H9 (cell line): Measurements from ENCODE around the gene LASP1. TPM values are rescaled to one million over a fixed set of nuclear protein-coding genes. Genes with fewer than 3 reads are reported as not detected.

Source experiments
- DNase-seq: peaks from one replicate; pipeline ENCODE4 v3.0.0-alpha.2; 2017
- H2AFZ ChIP-seq: one replicate; pipeline ENCODE4 v1.6.1; 2013; ENCODE audit warnings: mild to moderate bottlenecking, low read length, control low read depth, moderate library complexity
- H2AK5ac ChIP-seq: 2 replicates; pipeline ENCODE4 v1.6.1; 2013; ENCODE audit warnings: low read length, control low read depth, mixed read lengths; ENCODE audit not compliant: insufficient read length
- H2BK120ac ChIP-seq: one replicate; pipeline ENCODE4 v1.6.1; 2013; ENCODE audit warnings: low read depth, mild to moderate bottlenecking, low read length, control low read depth, inconsistent platforms; ENCODE audit not compliant: poor library complexity, severe bottlenecking
- H2BK12ac ChIP-seq: 2 replicates; pipeline ENCODE4 v1.6.1; 2013; ENCODE audit warnings: low read length, control low read depth, mixed read lengths, low read depth; ENCODE audit not compliant: insufficient read length
- H2BK15ac ChIP-seq: 2 replicates; pipeline ENCODE4 v1.6.1; 2013; ENCODE audit warnings: low read depth, low read length, control low read depth
- H2BK20ac ChIP-seq: one replicate; pipeline ENCODE4 v1.6.1; 2013; ENCODE audit warnings: low read depth, mild to moderate bottlenecking, low read length, control low read depth, inconsistent platforms; ENCODE audit not compliant: poor library complexity, severe bottlenecking
- H2BK5ac ChIP-seq: 2 replicates; pipeline ENCODE4 v1.6.1; 2013; ENCODE audit warnings: low read length, control low read depth, mixed read lengths; ENCODE audit not compliant: insufficient read length
- H3K14ac ChIP-seq: 2 replicates; pipeline ENCODE4 v1.6.1; 2013; ENCODE audit warnings: low read length, control low read depth; ENCODE audit not compliant: insufficient read depth
- H3K18ac ChIP-seq: 2 replicates; pipeline ENCODE4 v1.6.1; 2013; ENCODE audit warnings: low read depth, mild to moderate bottlenecking, mixed read lengths, low read length, control low read depth; ENCODE audit not compliant: insufficient read length
- H3K23ac ChIP-seq: 2 replicates; pipeline ENCODE4 v1.6.1; 2013; ENCODE audit warnings: low read length, control low read depth, mixed read lengths, low read depth; ENCODE audit not compliant: insufficient read length
- H3K23me2 ChIP-seq: 2 replicates; pipeline ENCODE4 v1.6.1; 2013; ENCODE audit warnings: low read depth, mild to moderate bottlenecking, mixed read lengths, low read length, control low read depth; ENCODE audit not compliant: insufficient read length, poor library complexity, severe bottlenecking
- H3K27ac ChIP-seq: 2 replicates; pipeline ENCODE4 v1.5.1; 2013; ENCODE audit warnings: low read length, control low read depth, mixed read lengths, low read depth; ENCODE audit not compliant: insufficient read length
- H3K27me3 ChIP-seq: 2 replicates; pipeline ENCODE4 v1.6.1; 2013; ENCODE audit warnings: low read length, control low read depth, inconsistent platforms; ENCODE audit not compliant: insufficient read depth
- H3K4ac ChIP-seq: 2 replicates; pipeline ENCODE4 v1.6.1; 2013; ENCODE audit warnings: low read depth, mild to moderate bottlenecking, control low read depth, inconsistent platforms, low read length, moderate library complexity
- H3K4me1 ChIP-seq: 2 replicates; pipeline ENCODE4 v1.6.1; 2013; ENCODE audit warnings: low read length, control low read depth, inconsistent platforms; ENCODE audit not compliant: insufficient read depth
- H3K4me2 ChIP-seq: 2 replicates; pipeline ENCODE4 v1.6.1; 2013; ENCODE audit warnings: low read length, control low read depth, mixed read lengths; ENCODE audit not compliant: insufficient read length, insufficient read depth
- H3K56ac ChIP-seq: 2 replicates; pipeline ENCODE4 v1.6.1; 2013; ENCODE audit warnings: low read depth, mild to moderate bottlenecking, mixed read lengths, low read length, control low read depth; ENCODE audit not compliant: insufficient read length
- H3K79me1 ChIP-seq: 2 replicates; pipeline ENCODE4 v1.6.1; 2013; ENCODE audit warnings: low read depth, mild to moderate bottlenecking, moderate library complexity, low read length, control low read depth, inconsistent platforms; ENCODE audit not compliant: insufficient read depth, poor library complexity, severe bottlenecking
- H3K79me2 ChIP-seq: 2 replicates; pipeline ENCODE4 v1.6.1; 2013; ENCODE audit warnings: low read length, control low read depth, inconsistent platforms; ENCODE audit not compliant: insufficient read depth
- H3K9ac ChIP-seq: 2 replicates; pipeline ENCODE4 v1.6.1; 2013; ENCODE audit warnings: low read length, control low read depth, mixed read lengths; ENCODE audit not compliant: insufficient read length; ENCODE audit errors: extremely low read depth
- H3K9me3 ChIP-seq: one replicate; pipeline ENCODE4 v1.6.1; 2013; ENCODE audit warnings: low read depth, low read length, inconsistent platforms; ENCODE audit not compliant: control insufficient read depth
- H3T11ph ChIP-seq: one replicate; pipeline ENCODE4 v1.6.1; 2013; ENCODE audit warnings: mild to moderate bottlenecking, low read length, control low read depth, inconsistent platforms
- H4K20me1 ChIP-seq: one replicate; pipeline ENCODE4 v1.6.1; 2013; ENCODE audit not compliant: control insufficient read depth, insufficient read length, insufficient read depth
- H4K5ac ChIP-seq: 2 replicates; pipeline ENCODE4 v1.6.1; 2013; ENCODE audit warnings: low read depth, mild to moderate bottlenecking, mixed read lengths, low read length, control low read depth; ENCODE audit not compliant: insufficient read length
- H4K8ac ChIP-seq: replicated peaks from 2 replicates; pipeline ENCODE4 v1.6.1; 2013; ENCODE audit warnings: low read length, control low read depth, mixed read lengths, low read depth; ENCODE audit not compliant: insufficient read length
- H4K91ac ChIP-seq: 2 replicates; pipeline ENCODE4 v1.6.1; 2013; ENCODE audit warnings: low read depth, mild to moderate bottlenecking, moderate library complexity, mixed read lengths, low read length, control low read depth; ENCODE audit not compliant: insufficient read length
- H3K27ac Mint-ChIP-seq, 3 experiments: 2 replicates in 2 of 3; 3 replicates in 1 of 3; pipeline ENCODE4 v1.8.0; 2020 to 2021; ENCODE audit warnings: mixed read lengths in 3 of 3, mild to moderate bottlenecking in 1 of 3, moderate library complexity in 1 of 3
- H3K27me3 Mint-ChIP-seq: 2 replicates; pipeline ENCODE4 v1.8.0; 2021; ENCODE audit warnings: low read depth, mild to moderate bottlenecking, moderate library complexity, mixed read lengths
- H3K36me3 Mint-ChIP-seq, 3 experiments: 2 replicates in 2 of 3; 3 replicates in 1 of 3; pipeline ENCODE4 v1.8.0; 2020 to 2021; ENCODE audit warnings: low read depth in 3 of 3, mixed read lengths in 3 of 3; ENCODE audit not compliant: insufficient read depth in 1 of 3
- H3K4me1 Mint-ChIP-seq, 2 experiments: 2 replicates each; pipeline ENCODE4 v1.8.0; 2020; ENCODE audit warnings: mixed read lengths in 2 of 2
- H3K4me3 Mint-ChIP-seq, 2 experiments: 2 replicates in 1 of 2; 3 replicates in 1 of 2; pipeline ENCODE4 v1.8.0; 2020 to 2021; ENCODE audit warnings: mild to moderate bottlenecking in 2 of 2, mixed read lengths in 2 of 2, moderate library complexity in 1 of 2
- H3K9me3 Mint-ChIP-seq, 2 experiments: 2 replicates in 1 of 2; 3 replicates in 1 of 2; pipeline ENCODE4 v1.8.0; 2020; ENCODE audit warnings: mild to moderate bottlenecking in 2 of 2, mixed read lengths in 2 of 2, moderate library complexity in 1 of 2
- WGBS: extraction: QIAGEN DNeasy Blood & Tissue Kit; methylation state at CpG from one replicate; pipeline ENCODE4 v1.1.7; 2013; ENCODE audit warnings: missing lambda C conversion rate, low lambda C conversion rate, mixed read lengths; ENCODE audit not compliant: insufficient read length; ENCODE audit errors: extremely low coverage; 5-methylcytosine and 5-hydroxymethylcytosine counted together
- total RNA-seq: library from RNA; stranded (reverse); gene quantifications from 2 replicates; pipeline ENCODE4 v1.2.1, GENCODE V29; 2021
- TF ChIP-seq, protein P1 (sequence below): fragments of 200-600 bp; sonication (generic); conservative IDR thresholded peaks from 3 replicates; pipeline ENCODE4 v1.8.0; 2021; ENCODE audit warnings: antibody characterized with exemption, mild to moderate bottlenecking

The LASP1 gene
- total RNA-seq, 1 experiment from 2014 or later, result 121 TPM

DNA sequence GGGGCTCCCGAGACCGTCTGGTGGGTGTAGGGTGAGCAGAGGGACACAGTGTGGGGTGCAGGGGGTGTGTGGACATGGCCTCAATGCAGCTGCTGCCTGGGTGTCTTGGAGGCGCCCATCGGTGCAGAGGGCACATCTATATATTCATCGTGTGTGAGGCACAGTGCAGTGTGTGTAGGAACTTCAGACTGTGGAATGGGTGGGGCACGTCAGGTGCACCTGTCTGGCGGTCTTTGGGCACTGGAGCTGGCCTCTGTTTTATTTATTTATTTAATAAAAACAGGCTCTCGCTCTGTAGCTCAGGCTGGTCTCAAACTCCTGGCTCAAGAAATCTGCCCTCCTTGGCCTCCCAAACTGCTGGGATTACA, 16.8 kb downstream of the LASP1 start:
- no peak overlapping the region for H3K4me3 Mint-ChIP-seq
- no peak overlapping the region for H4K5ac ChIP-seq
- no peak overlapping the region for H2AK5ac ChIP-seq
- no peak overlapping the region for H2AFZ ChIP-seq
- H3K4ac ChIP-seq, result no peak overlapping the region
- H3K27me3 Mint-ChIP-seq, result no peaks in the 10 kb centered on the region
- no peaks in the 10 kb centered on the region for H3K9me3 ChIP-seq
- H3K23me2 ChIP-seq, result no peaks in the 10 kb centered on the region
- no peak overlapping the region for H2BK12ac ChIP-seq
- peaks cover 2 to 53% (median 28%) of the 10 kb centered on the region in 3 experiments; a peak in 5 of 7 replicates for H3K36me3 Mint-ChIP-seq
- H3K27ac ChIP-seq, result no peak overlapping the region
- no peak overlapping the region for H3K4me2 ChIP-seq
- H3T11ph ChIP-seq, result no peak overlapping the region
- H2BK15ac ChIP-seq, result no peak overlapping the region
- H3K14ac ChIP-seq, result no peak overlapping the region
- H3K79me2 ChIP-seq, result peaks cover 4% of the 10 kb centered on the region; the same call in 1 of the 2 replicates
- H4K91ac ChIP-seq, result no peak overlapping the region
- H3K23ac ChIP-seq, result no peak overlapping the region
- no peak overlapping the region for H3K18ac ChIP-seq
- H3K9me3 Mint-ChIP-seq, result no peaks in the 10 kb centered on the region
- peaks cover 2% of the 10 kb centered on the region; the same call in 1 of the 2 replicates for H3K4me1 ChIP-seq
- no CpG with 5 or more reads among the region's 8 CpGs for WGBS
- no peak for DNase-seq
- H3K79me1 ChIP-seq, result peaks cover 3% of the 10 kb centered on the region
- no peak overlapping the region for H4K8ac ChIP-seq
- H3K27ac Mint-ChIP-seq, result no peak overlapping the region
- no peak overlapping the region for H2BK20ac ChIP-seq
- H2BK5ac ChIP-seq, result no peak overlapping the region
- no peaks in the 10 kb centered on the region for H3K27me3 ChIP-seq
- H3K9ac ChIP-seq, result no peak overlapping the region
- H3K56ac ChIP-seq, result no peak overlapping the region
- TF ChIP-seq, protein P1, sequence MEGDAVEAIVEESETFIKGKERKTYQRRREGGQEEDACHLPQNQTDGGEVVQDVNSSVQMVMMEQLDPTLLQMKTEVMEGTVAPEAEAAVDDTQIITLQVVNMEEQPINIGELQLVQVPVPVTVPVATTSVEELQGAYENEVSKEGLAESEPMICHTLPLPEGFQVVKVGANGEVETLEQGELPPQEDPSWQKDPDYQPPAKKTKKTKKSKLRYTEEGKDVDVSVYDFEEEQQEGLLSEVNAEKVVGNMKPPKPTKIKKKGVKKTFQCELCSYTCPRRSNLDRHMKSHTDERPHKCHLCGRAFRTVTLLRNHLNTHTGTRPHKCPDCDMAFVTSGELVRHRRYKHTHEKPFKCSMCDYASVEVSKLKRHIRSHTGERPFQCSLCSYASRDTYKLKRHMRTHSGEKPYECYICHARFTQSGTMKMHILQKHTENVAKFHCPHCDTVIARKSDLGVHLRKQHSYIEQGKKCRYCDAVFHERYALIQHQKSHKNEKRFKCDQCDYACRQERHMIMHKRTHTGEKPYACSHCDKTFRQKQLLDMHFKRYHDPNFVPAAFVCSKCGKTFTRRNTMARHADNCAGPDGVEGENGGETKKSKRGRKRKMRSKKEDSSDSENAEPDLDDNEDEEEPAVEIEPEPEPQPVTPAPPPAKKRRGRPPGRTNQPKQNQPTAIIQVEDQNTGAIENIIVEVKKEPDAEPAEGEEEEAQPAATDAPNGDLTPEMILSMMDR, result no peak
- H3K4me1 Mint-ChIP-seq, result peaks cover 44 to 58% of the 10 kb centered on the region in 2 experiments
- H4K20me1 ChIP-seq, result peaks cover 2% of the 10 kb centered on the region
- H2BK120ac ChIP-seq, result no peak overlapping the region
